Activated naive CD4-positive, alpha-beta T cell treated with anti-CD3 and anti-CD28 coated beads, Interleukin-2, amount 50 U/mL, for 72 hours (primary cell): ENCODE results near the gene BASP1. TPM values are rescaled to one million over a fixed set of nuclear protein-coding genes. Genes with fewer than 3 reads are reported as not detected.
"Not testable (repeated sequence)": the region's sequence is repeated elsewhere in the genome, so short reads cannot be mapped to it uniquely, and the experiment has no call there.

Experiments used
- ATAC-seq, 2 donors: fragments of 150-1000 bp; cut with Tn5 transposase; 2 replicates each; pipeline ENCODE4 v1.10.0; 2021; ENCODE audit warnings: mild to moderate bottlenecking in 2 of 2, moderate library complexity in 2 of 2
- DNase-seq, 2 donors: peaks; one replicate each; pipeline ENCODE4 v3.0.0; 2021 to 2022; ENCODE audit warnings: low spot score in 2 of 2
- H3K27ac Mint-ChIP-seq, 2 donors: one replicate each; pipeline ENCODE4 v1.8.0; 2022; ENCODE audit warnings: mild to moderate bottlenecking in 2 of 2, mixed read lengths in 2 of 2
- H3K36me3 Mint-ChIP-seq, 2 donors: one replicate each; pipeline ENCODE4 v1.8.0; 2022; ENCODE audit warnings: mixed read lengths in 2 of 2
- H3K9me3 Mint-ChIP-seq, 2 donors: one replicate each; pipeline ENCODE4 v1.8.0; 2022; ENCODE audit warnings: mixed read lengths in 2 of 2
- total RNA-seq, 2 donors: library from RNA; stranded (reverse); gene quantifications; one replicate each; pipeline ENCODE4 v1.2.3, GENCODE V29; 2022

Gene BASP1
- total RNA-seq, 2 donors from 2014 or later: 0.16 to 0.76 TPM

DNA sequence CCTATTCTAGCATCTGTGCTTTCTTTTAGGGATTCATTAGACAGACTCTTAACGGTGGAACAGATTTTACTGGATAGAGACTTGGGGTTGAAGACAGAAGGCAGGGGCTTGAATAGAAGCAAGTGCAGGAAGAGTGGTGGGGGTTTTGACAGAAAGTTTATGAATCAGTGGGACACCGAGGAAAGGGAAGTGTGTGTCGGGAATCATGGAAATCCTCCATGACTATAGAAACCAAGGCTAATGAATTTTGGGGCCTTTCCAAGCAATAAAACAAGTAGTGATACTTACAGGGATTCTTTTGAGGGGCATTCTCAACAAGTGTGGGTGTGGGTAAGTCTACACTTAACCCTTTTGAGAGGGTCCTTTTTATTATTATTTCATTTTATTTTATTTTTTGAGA lies 12.8 kb downstream of the BASP1 start:
- Mint-ChIP-seq H3K9me3 (no peaks in the 10 kb centered on the region), H3K36me3 (no peaks in the 10 kb centered on the region), H3K27ac (no peak overlapping the region)
- no peak for ATAC-seq
- no peak for DNase-seq

DNA sequence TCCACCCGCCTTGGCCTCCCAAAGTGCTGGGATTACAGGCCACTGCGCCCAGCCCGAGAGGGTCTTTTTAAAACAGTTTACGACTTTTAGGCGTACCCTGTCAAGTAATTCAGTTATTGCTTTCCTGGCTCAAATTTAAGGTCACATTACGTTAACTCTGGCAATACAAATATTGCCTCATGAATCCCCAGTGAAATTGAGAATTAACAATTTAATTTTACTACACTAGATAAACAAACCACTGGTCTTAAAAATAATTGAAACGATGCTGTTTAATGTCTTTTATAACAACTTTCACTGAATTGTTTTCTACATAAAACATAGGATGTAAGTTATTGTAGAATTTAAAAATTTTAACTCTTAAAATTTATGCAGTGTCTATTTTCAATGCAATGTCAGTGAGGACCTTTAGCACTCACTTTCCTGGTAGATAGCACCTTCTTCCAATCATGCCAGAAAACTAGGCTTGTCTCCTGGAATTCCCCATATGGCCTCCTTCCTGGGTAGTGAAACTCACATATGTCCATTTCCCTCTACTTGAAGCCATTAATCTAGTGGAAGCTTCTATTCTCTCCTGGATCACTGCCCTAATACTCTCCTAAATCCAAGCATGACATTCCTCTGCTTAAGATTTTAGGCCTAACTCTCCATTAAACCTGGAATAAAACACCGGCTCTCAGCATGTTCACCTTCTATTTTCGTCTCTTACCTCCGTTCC lies 13.5 kb downstream of the BASP1 start:
- Mint-ChIP-seq H3K27ac (no peak overlapping the region), H3K36me3 (no peaks in the 10 kb centered on the region), H3K9me3 (no peaks in the 10 kb centered on the region)
- DNase-seq (no peak), ATAC-seq (no peak)

DNA sequence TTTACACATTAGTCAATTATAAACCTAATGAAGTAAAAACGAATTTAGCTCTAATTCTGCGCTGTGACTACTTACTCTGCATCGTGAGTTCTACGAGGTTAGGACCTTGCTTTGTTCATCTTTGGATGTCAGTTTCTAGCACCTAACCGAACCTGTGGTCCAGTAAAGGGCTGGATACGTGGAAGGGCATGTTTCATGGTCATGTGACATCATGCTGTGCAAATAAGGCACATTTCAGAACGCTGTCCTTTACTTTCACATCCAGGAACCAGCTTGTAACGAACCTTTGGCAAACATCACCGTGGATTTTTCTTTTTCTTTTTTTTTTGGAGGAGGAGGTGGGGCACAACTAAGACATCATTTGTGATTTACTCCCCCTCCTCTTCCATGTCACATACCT lies 15.0 kb downstream of the BASP1 start:
- no peaks in the 10 kb centered on the region for H3K9me3 Mint-ChIP-seq
- no peak overlapping the region for H3K27ac Mint-ChIP-seq
- DNase-seq (no peak), ATAC-seq (no peak)
- H3K36me3 Mint-ChIP-seq: no peaks in the 10 kb centered on the region

DNA sequence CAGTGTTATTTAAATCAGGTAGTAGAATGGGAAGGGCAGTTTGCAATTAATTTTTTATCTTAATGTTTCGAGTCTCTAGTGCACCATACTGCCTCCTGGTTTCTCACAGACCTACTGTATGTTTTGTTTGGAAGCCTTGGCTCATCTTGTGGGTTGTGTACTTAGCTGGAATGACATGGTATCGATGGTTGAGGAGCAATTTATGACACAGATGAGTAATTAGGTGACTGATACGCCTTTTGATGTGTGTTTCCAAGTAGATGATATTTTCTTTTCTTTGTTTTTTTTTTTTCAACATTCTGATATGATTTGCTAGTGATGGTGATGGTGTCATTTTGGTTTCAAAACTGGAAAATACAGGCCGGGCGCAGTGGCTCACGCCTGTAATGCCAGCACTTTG lies 16.1 kb downstream of the BASP1 start:
- DNase-seq (no peak), ATAC-seq (peak in 1 of 2 donors; percentile 66)
- Mint-ChIP-seq H3K9me3 (no peaks in the 10 kb centered on the region), H3K27ac (no peak overlapping the region), H3K36me3 (no peaks in the 10 kb centered on the region)

DNA sequence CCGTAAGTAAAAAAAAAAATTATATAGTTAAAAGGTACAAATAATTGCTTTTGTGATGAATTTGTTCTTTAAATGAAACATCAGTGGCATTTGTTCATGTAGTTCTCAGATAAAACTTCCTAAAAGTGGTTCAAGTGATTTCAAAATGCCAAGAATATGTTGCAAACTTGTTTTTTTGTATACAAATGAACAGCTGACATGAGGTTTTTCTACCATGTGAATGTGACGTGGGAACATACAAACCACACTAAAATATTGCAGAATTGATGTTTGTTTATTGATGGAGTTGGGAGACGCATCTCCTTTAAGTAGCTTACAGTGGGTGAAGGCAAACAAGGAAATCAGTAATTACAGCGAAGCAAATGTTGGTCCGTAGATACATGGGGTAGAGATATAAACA lies 16.9 kb downstream of the BASP1 start:
- DNase-seq (no peak), ATAC-seq (no peak)
- Mint-ChIP-seq H3K36me3 (no peaks in the 10 kb centered on the region), H3K9me3 (no peaks in the 10 kb centered on the region), H3K27ac (no peak overlapping the region)

DNA sequence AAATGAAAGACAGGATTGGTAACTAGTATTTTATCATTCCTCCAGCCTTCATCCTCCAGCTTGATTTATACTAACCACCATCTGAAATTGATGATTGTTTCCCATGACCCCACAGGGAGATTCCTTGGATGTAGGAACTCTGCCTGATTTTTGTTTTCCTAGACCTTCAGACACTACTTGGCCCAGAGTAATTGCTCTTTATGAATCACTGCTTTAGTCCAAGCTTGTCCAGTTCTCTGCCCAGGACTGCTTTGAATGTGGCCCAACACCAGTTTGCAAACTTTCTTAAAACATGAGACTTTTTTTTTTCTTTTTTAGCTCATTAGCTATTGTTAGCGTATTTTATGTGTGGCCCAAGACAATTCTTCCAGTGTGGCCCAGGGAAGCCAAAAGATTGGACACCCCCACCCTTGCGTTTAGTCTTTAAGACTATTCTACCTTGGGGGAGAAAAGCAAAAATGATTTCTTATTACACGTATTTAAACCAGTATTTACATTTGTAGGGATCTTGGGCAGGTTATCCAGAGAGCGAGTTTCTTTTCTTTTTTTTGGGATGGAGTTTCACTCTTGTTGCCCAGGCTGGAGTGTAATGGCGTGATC lies 18.4 kb downstream of the BASP1 start:
- Mint-ChIP-seq H3K36me3 (no peaks in the 10 kb centered on the region), H3K27ac (no peak overlapping the region), H3K9me3 (no peaks in the 10 kb centered on the region)
- DNase-seq (no peak), ATAC-seq (no peak)

DNA sequence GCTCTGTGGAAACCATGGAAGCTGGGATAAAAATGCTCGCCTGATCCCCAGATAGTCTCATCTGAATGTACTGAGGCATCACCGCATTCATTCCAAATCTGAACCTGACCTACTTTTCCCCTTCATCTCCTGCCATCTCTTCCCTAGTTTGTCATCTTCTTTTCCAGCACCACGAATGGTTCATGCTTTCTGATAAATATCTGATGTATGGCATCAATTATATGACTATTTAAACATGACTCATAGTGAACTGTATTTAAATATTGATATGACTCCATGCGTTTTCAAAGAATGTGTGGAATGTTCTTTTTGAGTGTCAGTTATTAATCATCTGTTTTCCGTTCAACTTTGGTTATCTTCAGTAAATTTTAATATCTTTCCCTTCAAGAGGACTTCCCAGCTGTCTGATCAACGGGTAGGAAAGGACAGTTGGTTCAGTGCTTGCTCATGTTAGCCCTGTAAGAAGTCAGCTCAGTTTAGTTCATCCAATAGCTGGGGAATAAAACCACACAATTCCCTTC lies 21.1 kb downstream of the BASP1 start:
- Mint-ChIP-seq H3K27ac (no peak overlapping the region), H3K9me3 (no peaks in the 10 kb centered on the region), H3K36me3 (no peaks in the 10 kb centered on the region)
- DNase-seq (no peak), ATAC-seq (no peak)

DNA sequence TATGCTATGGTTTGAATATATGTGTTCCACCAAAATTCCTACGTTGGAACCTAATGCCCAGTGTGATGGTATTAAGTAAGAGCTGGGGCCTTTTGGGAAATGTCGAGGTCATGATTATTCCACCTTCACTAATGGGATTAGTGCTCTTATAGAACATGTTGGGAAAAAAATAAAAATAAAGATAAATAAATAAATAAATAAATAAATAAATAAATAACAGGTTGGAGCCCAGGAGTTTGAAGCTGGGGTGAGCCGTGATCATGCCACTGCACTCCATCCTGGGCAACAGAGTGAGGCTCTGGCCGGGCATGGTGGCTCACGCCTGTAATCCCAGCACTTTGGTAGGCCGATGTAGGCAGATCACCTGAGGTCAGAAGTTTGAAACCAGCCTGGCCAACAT lies 22.5 kb downstream of the BASP1 start:
- DNase-seq: no peak
- Mint-ChIP-seq H3K9me3 (no peaks in the 10 kb centered on the region), H3K36me3 (no peaks in the 10 kb centered on the region), H3K27ac (no peak overlapping the region)
- no peak for ATAC-seq

DNA sequence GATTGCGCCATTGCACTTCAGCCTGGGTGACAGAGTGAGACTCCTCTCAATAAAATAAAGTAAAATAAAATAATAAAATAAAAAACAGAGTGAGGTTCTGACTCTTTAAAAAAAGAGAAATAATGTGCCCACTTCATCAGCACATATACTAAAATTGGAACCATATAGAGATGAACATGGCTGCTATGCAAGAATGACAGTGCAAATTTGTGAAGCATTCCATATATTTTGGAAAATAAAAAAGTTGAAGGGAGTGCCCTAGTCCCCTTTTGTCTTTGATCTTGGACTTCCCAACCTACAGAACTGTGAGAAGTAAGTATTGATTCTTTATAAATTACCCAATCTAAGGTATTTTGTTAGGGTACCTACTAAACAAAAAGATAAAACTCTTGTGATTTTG lies 23.1 kb downstream of the BASP1 start:
- no peaks in the 10 kb centered on the region for H3K9me3 Mint-ChIP-seq
- no peak for ATAC-seq
- H3K27ac Mint-ChIP-seq: no peak overlapping the region
- no peaks in the 10 kb centered on the region for H3K36me3 Mint-ChIP-seq
- DNase-seq: no peak

DNA sequence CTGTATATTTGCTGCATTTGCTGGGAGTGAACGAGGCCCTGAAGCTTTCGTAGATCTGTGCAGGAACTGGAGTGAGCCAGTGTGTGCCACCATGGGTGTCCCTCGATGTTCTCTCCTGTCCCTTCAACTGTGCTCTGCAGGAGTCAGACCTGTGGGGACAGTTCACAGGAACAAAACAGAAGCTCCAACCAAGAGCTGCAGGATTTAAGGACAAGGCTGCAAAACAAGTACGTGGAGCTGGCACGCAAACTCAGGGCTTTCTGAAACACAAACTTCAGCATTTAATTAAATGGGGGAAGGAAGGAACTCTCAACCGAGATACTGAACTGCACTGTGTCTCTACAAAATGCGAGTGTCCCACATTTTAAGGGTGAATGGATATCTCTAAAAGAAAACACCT lies 24.2 kb downstream of the BASP1 start:
- H3K36me3 Mint-ChIP-seq: no peaks in the 10 kb centered on the region
- no peak for ATAC-seq
- H3K9me3 Mint-ChIP-seq: no peaks in the 10 kb centered on the region
- no peak overlapping the region for H3K27ac Mint-ChIP-seq
- no peak for DNase-seq

DNA sequence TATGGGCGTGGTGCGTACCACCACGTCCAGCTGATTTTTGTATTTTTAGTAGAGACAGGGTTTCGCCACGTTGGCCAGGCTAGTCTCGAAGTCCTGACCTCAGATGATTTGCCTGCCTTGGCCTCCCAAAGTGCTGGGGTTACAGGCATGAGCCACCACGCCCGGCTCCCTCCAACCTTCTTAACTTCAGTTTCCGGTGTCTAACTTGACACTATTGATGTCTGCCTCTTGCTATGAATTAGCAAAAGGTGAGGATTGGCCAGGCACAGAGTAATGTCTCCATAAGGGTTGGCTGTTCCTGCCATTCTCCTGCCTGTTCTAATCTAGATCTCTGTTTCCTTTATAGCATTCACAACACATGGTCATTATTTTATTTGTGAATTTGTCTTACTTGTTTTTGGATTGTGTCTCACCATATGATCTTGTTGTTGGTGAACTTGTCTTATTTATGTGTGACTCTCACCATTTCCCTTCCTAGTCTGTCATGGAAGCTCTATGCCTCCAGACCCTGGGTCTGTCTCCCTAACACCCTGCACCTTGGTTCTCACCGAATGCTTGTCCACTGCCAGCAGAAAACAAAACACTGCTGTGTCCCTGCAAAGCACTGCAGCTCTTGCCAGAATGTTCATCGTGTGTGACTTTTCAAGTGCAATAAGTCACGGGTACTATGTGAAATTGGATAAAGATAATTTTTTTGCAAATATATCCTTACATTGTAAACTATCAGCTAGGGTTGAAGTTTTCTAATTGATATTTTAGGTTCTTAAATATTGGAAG lies 26.0 kb downstream of the BASP1 start:
- DNase-seq: no peak
- no peak overlapping the region for H3K27ac Mint-ChIP-seq
- no peaks in the 10 kb centered on the region for H3K36me3 Mint-ChIP-seq
- no peak for ATAC-seq
- H3K9me3 Mint-ChIP-seq: no peaks in the 10 kb centered on the region

DNA sequence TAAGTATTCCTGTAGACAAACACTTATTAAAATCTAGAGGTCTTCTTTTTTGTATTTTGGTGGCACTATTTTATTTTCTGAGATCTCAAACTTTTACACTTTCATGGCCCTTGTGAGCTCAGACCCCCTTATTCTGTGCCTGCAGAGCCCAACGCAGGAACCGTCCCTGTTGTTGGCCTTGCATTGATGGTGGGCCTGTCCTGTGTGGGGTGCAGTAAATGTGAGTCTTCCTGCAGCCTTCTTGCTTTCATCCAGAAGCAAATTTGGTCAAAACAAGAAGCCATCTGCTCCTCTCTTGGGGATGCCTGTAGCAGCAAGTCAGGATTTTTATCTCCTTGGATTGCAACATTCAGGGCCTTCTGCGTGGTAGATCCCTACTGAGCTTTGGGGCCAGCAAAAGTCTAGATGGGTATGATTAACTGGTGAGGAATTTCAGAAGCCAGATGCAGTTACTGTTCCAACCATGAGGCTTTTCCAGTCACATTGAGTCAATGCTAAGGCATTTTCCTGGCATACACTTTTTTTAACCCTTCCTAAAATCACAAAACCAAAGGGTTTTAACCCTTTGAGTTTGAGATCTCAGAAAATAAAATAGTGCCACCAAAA lies 31.7 kb downstream of the BASP1 start:
- no peak for ATAC-seq
- H3K36me3 Mint-ChIP-seq: no peaks in the 10 kb centered on the region

DNA sequence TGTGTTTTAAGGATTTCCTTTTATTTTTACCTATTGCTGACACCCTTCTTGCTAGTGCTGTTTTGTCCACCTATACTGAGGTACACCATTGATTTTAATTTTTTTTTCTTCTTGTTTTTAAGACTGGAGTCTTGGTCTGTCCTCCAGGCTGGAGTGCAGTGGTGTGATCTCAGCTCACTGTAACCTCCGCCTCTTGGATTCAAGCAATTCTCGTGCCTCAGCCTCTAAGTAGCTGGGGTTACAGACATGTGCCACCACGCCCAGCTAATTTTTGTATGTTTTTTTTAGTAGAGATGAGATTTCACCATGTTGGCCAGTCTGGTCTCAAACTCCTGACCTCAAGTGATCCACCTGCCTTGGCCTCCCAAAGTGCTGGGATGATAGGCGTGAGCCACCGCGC lies 32.4 kb downstream of the BASP1 start:
- not testable (repeated sequence) for DNase-seq, ATAC-seq, H3K27ac Mint-ChIP-seq, H3K36me3 Mint-ChIP-seq, H3K9me3 Mint-ChIP-seq

More for the DNA sequence above, 31.7 kb downstream of the BASP1 start:
- no peak for DNase-seq
- Mint-ChIP-seq H3K27ac (no peak overlapping the region), H3K9me3 (peaks cover 0 to 4% of the 10 kb centered on the region in 2 donors)

DNA sequence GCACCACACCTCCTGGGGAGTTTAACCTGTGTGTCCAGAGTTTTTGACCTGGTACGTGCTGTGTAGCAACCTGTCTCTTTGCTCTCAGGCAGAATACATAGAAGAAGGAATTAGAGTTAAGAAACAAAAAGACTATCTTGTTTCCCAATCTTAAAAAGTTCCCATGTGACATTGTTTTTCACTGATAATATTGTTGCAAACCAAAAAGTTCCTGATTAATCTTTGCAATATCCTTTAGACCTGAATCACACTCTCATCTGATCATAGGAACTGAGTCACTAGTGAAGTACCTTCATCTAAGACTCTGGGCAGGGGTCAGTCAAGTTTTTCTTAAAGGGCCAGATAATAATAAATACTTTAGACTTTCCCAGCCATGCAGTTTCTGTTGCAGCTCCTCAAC lies 35.1 kb downstream of the BASP1 start:
- ATAC-seq: no peak
- peaks cover 0 to 4% of the 10 kb centered on the region in 2 donors for H3K9me3 Mint-ChIP-seq

DNA sequence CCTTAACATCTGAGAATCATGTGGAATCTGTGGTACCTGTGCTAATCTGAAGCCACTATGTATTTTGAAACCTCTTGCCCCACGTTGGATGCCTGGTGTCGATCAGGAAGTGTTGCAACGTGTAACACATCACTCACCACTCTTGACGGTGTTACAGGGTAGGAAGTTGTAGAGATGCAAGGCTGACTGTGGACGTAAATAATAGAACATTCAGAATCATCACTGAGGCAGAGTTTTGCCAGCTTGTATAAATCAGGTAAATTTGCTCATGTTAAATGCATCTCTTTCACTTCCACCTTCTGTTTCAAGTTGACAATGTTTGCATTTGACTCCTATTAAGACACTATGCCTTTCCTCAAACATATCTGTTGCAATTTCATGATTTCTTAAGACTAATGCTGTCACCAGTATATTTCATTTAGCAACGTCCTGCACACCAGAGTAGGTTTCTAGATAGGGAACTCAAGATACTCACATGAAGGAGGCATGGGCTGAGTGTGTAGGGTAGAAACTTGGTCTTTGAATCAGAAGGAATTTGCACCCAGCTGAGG lies 38.1 kb downstream of the BASP1 start:
- Mint-ChIP-seq H3K27ac (no peak overlapping the region), H3K9me3 (peaks cover 0 to 4% of the 10 kb centered on the region in 2 donors), H3K36me3 (no peaks in the 10 kb centered on the region)
- no peak for DNase-seq
- ATAC-seq: no peak

More for the DNA sequence above, 35.1 kb downstream of the BASP1 start:
- Mint-ChIP-seq H3K36me3 (no peaks in the 10 kb centered on the region), H3K27ac (no peak overlapping the region)
- DNase-seq: no peak

DNA sequence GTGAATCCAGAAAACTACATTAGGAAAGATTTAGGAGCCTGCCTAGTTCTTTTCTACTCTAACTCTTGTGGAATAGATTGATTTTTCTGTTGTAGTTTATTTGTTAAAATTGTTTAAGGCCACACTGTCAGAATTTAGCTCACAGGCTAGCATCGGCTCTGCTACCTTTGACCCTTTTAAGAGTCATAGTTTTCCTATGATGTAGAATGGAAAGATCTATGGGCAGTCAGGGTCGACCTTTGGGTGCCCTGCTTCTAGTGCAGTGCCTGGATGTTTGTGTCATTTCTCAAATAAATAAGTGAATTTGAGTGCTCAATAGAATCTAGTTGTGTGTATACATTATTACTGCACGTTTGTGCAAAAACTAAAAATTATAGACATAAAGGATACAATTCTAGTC lies 38.7 kb downstream of the BASP1 start:
- ATAC-seq (no peak), DNase-seq (no peak)
- Mint-ChIP-seq H3K9me3 (peaks cover 0 to 4% of the 10 kb centered on the region in 2 donors), H3K36me3 (no peaks in the 10 kb centered on the region), H3K27ac (no peak overlapping the region)

DNA sequence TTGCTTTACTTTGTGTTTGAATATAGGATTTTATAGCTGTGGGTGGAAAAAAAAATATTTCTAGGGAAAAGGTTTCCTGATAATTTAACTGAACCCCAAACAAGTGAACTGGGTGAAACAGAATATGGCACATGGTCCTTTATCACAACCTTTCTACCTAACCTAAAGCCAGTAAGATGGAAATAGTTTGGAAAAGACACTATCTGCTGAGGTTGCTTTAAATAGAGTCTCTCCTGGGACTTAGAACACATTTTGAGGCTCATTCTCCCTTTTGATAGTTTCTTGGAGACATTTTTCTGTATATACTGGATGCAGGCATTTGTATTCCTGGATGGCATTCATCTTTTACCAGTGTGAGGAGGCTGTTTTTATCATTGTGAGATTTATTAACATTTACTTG lies 39.4 kb downstream of the BASP1 start:
- ATAC-seq (no peak), DNase-seq (no peak)
- Mint-ChIP-seq H3K36me3 (no peaks in the 10 kb centered on the region), H3K27ac (no peak overlapping the region), H3K9me3 (peaks cover 0 to 2% of the 10 kb centered on the region in 2 donors)
